ENCODE results near the gene CPE. TPM values are rescaled to one million over a fixed set of nuclear protein-coding genes. Genes with fewer than 3 reads are reported as not detected.

The CPE gene
- polyA plus RNA-seq, 1 donor (not counting 4 experiments of a cell fraction or from before 2014, with no cell fraction given) = 1.9 TPM

DNA sequence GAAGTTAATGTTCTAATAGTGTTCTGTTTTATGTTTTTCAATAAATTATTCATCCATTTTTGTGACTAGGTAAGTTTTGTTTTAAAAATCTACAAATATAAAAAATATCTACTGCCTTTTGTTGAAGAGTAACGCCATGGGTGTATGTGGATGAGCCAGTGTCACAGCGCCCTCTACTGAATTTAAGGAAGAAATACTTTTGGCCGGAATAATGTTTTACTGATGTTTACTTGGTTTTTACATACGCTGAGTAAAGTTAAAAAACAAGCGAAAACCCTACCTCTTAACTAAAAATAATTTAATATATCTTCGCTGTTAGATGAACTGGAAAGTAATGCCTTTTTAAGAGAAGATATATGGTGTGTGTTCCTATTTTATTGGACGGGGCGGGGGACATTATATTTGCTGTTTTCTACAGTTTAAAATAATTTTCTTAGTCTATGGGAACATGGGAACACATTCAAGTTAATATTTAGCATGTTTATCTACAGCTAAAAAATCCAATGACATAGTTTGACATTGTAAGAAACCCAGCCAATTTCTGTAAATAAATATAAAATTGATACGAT lies 86.1 kb downstream of the CPE start:
- Histone ChIP-seq H3K9me1 (ENCODE audit: control insufficient read depth, extremely low read depth, insufficient read depth, low read length) (no peaks in the 10 kb centered on the region), H3K9me3 (ENCODE audit: control insufficient read depth, low read depth, low read length) (no peaks in the 10 kb centered on the region), H3K27ac (ENCODE audit: control insufficient read depth, insufficient read depth, low read length) (no peak overlapping the region), H3K79me2 (ENCODE audit: control insufficient read depth, insufficient read depth, low read length) (no peaks in the 10 kb centered on the region), H3K4me3 (ENCODE audit: control insufficient read depth in 2 of 3, extremely low read depth in 1 of 3, insufficient read depth in 2 of 3, low read depth in 1 of 3, low read length in 3 of 3) (no peak overlapping the region), H2AFZ (ENCODE audit: control insufficient read depth, low read length) (no peak overlapping the region), H4K20me1 (ENCODE audit: control insufficient read depth, extremely low read depth, insufficient read depth, low read length) (no peaks in the 10 kb centered on the region), H3K36me3 (ENCODE audit: control insufficient read depth in 2 of 2, extremely low read depth in 1 of 2, insufficient read depth in 2 of 2, low read length in 2 of 2) (no peaks in the 10 kb centered on the region), H3K4me2 (ENCODE audit: control insufficient read depth, extremely low read depth, insufficient read depth, low read depth, low read length) (no peak overlapping the region), H3K27me3 (ENCODE audit: control insufficient read depth, extremely low read depth, insufficient read depth, low read length) (no peaks in the 10 kb centered on the region), H3K9ac (ENCODE audit: control insufficient read depth, extremely low read depth, insufficient read depth, low read length) (no peak overlapping the region), H3K4me1 (ENCODE audit: control insufficient read depth, extremely low read depth, insufficient read depth, low read length) (no peaks in the 10 kb centered on the region)
- dilution Hi-C loops (cut with MboI; ENCODE audit: extremely low pct_ligation_motif_present, low sequenced_read_pairs) = loop anchor here (25.0 kb wide), 1 partner anchor 128 kb away; the partner anchor contains the start of gene MSMO1
- FAIRE-seq (no peak), DNase-seq (ENCODE audit: low read depth, low spot score) (no peak)
- no peak for TF ChIP-seq EZH2 (IDR thresholded peaks at IDR 0.05; ENCODE audit: low read length)
- TF ChIP-seq, protein P1, sequence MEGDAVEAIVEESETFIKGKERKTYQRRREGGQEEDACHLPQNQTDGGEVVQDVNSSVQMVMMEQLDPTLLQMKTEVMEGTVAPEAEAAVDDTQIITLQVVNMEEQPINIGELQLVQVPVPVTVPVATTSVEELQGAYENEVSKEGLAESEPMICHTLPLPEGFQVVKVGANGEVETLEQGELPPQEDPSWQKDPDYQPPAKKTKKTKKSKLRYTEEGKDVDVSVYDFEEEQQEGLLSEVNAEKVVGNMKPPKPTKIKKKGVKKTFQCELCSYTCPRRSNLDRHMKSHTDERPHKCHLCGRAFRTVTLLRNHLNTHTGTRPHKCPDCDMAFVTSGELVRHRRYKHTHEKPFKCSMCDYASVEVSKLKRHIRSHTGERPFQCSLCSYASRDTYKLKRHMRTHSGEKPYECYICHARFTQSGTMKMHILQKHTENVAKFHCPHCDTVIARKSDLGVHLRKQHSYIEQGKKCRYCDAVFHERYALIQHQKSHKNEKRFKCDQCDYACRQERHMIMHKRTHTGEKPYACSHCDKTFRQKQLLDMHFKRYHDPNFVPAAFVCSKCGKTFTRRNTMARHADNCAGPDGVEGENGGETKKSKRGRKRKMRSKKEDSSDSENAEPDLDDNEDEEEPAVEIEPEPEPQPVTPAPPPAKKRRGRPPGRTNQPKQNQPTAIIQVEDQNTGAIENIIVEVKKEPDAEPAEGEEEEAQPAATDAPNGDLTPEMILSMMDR (optimal IDR thresholded peaks at IDR 0.05 in 1 of 3, IDR thresholded peaks at IDR 0.05 in 1 of 3, conservative IDR thresholded peaks at IDR 0.05 in 1 of 3; ENCODE audit: extremely low read depth in 1 of 3, insufficient read depth in 2 of 3, low read length in 3 of 3) = peak; percentile 52 to 58 (median 54)

- dilution Hi-C loops (cut with MboI; ENCODE audit: extremely low pct_ligation_motif_present, low sequenced_read_pairs) = loop anchor here (25.0 kb wide), 1 partner anchor 133 kb away; the partner anchor contains the start of gene MSMO1
- H3K36me3 ChIP-seq (ENCODE audit: control insufficient read depth in 2 of 2, extremely low read depth in 1 of 2, insufficient read depth in 2 of 2, low read length in 2 of 2) = no peaks in the 10 kb centered on the region
- FAIRE-seq (no peak), DNase-seq (ENCODE audit: low read depth, low spot score) (no peak)
- TF ChIP-seq, protein P1 (optimal IDR thresholded peaks at IDR 0.05 in 1 of 3, IDR thresholded peaks at IDR 0.05 in 1 of 3, conservative IDR thresholded peaks at IDR 0.05 in 1 of 3; ENCODE audit: extremely low read depth in 1 of 3, insufficient read depth in 2 of 3, low read length in 3 of 3) = no peak
- no peak for TF ChIP-seq EZH2 (IDR thresholded peaks at IDR 0.05; ENCODE audit: low read length)
- H3K9me1 ChIP-seq (ENCODE audit: control insufficient read depth, extremely low read depth, insufficient read depth, low read length) = no peaks in the 10 kb centered on the region
- H3K4me1 ChIP-seq (ENCODE audit: control insufficient read depth, extremely low read depth, insufficient read depth, low read length) = no peaks in the 10 kb centered on the region
- H4K20me1 ChIP-seq (ENCODE audit: control insufficient read depth, extremely low read depth, insufficient read depth, low read length) = no peaks in the 10 kb centered on the region
- H3K4me2 ChIP-seq (ENCODE audit: control insufficient read depth, extremely low read depth, insufficient read depth, low read depth, low read length) = no peak overlapping the region
- no peak overlapping the region for H2AFZ ChIP-seq (ENCODE audit: control insufficient read depth, low read length)
- H3K4me3 ChIP-seq (ENCODE audit: control insufficient read depth in 2 of 3, extremely low read depth in 1 of 3, insufficient read depth in 2 of 3, low read depth in 1 of 3, low read length in 3 of 3) = no peak overlapping the region
- no peak overlapping the region for H3K9ac ChIP-seq (ENCODE audit: control insufficient read depth, extremely low read depth, insufficient read depth, low read length)
- peaks cover 2% of the 10 kb centered on the region for H3K9me3 ChIP-seq (ENCODE audit: control insufficient read depth, low read depth, low read length)
- no peak overlapping the region for H3K27ac ChIP-seq (ENCODE audit: control insufficient read depth, insufficient read depth, low read length)
- H3K27me3 ChIP-seq (ENCODE audit: control insufficient read depth, extremely low read depth, insufficient read depth, low read length) = no peaks in the 10 kb centered on the region
- no peaks in the 10 kb centered on the region for H3K79me2 ChIP-seq (ENCODE audit: control insufficient read depth, insufficient read depth, low read length)
Measured at GRCh38 chr4:165470009-165470408, 91.2 kb downstream of the CPE start.

All from keratinocyte (primary cell).